GM12873 (cell line): ENCODE measurements around the gene TRABD2B.

ENCODE experiments used
- CTCF ChIP-seq: IDR thresholded peaks from 2 replicates; pipeline ENCODE4 v1.5.1; 2012; ENCODE audit warnings: low read depth, mild to moderate bottlenecking, moderate library complexity, low read length, control low read depth; ENCODE audit not compliant: insufficient read depth; ENCODE audit errors: missing control alignments

Gene TRABD2B

DNA sequence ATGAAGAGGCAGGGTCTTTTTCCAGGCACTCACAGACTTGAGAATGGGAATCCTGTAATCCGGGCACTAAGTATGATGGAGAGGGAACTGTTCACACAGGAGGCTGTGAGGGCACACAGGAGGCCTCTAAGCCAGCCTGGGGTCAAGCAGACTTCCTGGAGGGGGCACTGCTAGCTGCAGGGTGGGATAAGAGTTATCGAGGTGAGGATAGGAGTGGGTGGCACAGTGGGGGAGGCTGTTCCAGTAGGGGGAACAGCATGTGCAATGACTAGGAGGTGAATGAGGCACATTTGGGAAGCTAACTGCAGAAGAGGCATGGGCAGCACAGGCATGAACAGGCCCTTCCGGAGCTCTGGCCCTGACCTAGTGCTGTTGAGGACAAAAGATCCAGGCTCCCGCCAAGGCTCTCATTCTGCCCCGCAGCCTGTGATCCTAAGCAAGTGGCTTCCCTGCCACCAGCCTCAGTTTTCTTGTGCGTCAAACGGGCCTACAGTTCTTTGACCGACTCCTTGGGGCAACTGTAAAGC lies 216.7 kb downstream of the TRABD2B start:
- TF ChIP-seq CTCF, result no peak

DNA sequence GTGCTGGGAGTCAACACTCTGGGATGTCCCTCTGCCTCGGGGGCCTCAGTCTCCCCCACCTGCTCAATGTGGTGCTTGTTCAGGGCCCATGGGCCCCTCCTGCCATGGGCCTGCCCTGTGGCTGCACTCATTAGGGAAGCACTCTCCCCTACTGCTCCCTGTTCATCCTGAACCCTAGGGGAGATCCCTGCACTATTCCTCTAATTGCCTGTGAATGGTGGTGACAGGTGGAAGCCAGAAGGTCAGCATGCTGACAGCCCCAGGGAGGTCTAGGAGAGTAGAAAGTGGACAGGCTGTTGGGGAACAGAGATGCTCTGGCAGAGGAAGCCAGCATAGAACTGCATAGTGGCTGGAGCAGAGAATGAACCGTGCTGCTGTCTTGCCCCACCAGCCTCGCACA lies 217.6 kb downstream of the TRABD2B start:
- TF ChIP-seq CTCF, result no peak

DNA sequence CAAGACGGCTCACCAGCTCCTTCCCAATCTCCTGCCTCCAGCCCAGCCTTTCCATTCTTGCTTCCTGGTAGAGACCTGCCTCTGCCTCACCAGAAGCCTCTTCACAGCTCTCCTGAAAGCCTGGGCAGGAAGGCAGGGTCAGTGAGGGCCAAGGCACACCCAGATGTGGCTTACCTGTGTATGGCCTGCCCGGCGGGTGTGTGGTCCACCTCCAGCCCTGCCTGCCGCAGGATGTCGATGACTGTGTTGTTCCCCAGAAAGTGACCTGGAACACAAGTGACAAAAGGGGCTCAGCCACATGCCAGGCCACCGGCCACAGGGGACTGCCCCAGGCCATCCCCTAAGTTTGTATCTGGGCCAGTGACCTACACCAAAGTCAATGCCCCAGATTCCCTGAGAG lies 218.9 kb downstream of the TRABD2B start:
- no peak for TF ChIP-seq CTCF

GRCh38 chr1:47777322-47777721 lies 219.9 kb downstream of the TRABD2B start:
- TF ChIP-seq CTCF, result no peak

DNA sequence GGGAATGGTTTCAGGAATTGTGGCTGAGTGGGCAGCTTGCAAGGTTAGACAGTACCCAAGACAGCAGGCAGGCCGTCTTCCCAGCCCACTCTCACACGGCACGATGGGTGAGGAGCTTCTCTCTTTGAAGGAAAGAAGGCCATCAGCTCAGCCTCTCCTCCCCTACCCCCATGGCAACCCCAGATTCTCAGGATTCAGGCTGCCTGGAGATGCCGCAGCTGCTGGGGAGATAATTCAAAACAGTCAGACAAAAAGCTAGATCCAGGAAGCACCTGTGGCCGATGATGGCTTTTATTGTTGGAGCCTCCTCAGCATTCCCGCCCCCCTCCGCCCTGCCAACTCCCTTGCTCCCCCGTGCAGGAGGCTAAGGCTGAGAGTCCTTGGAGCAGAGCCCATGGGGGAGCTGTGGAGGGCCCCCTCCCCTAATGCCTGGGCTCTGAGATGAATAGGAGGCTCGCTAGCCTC lies 220.5 kb downstream of the TRABD2B start:
- TF ChIP-seq CTCF, result no peak

DNA sequence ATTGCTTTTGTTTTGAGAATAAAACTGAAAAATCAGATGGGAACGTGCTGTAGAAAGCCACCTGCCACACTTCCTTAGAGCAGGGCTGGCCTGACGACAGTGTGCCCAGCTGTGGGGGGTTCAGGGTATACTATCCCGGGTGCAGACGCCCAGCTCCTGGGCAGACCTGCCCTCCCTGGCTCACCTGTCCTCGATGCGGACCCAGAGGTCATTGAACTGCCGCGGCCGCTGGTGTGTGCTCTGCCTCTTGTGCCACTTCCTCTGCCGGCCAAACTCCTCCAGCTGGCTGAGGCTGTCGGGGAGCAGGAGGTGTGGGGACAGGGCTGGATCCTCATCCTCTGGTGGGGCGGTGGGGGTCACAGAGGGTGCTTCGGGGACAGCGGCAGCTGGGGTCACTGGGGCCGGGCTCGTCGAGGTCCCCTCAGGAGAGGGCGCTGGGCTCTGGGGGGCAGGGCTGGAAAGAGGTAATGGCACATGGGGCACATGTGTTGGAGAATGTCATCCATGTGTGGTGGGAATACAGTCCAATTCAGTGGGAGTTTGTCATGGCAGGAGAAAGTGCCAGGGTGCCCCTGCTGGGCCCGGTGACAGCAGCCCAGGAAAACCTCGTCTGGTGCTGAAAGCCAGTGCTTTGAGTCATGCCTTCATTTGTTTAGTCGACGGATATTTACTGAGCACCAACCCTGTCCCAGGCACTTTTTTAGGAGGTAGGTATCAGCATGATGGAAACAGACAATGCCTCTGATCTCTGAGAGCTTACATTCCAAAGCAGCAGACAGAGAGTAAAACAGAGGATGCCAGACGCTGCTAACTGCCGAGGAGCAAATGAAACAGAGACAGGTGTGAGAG lies 222.0 kb downstream of the TRABD2B start:
- no peak for TF ChIP-seq CTCF

GRCh38 chr1:47772960-47773682 lies 224.1 kb downstream of the TRABD2B start:
- TF ChIP-seq CTCF, result no peak
